GM21825 (cell line): ENCODE data around the gene CIC.
"Not testable (repeated sequence)": the region's sequence is repeated elsewhere in the genome, so short reads cannot be mapped to it uniquely, and the experiment has no call there.

Source experiments
- ATAC-seq: cut with Tn5 transposase; IDR thresholded peaks from one replicate; pipeline ENCODE4 v1.9.1; 2021; ENCODE audit warnings: mild to moderate bottlenecking, moderate library complexity; ENCODE audit not compliant: unreplicated experiment

Gene CIC

GRCh38 chr19:42254089-42254849 is 14.8 kb upstream of the CIC start:
- no peak for ATAC-seq

GRCh38 chr19:42254850-42255765 is 13.9 kb upstream of the CIC start, which contains the start of gene ERF:
Gene ERF (minus strand): TSS chr19:42255128. CDS start chr19:42254999, 129 bp downstream.
- ATAC-seq = peak; percentile 57

- ATAC-seq = no peak
These were observed 13.0 kb upstream of the CIC start for GRCh38 chr19:42255766-42256745.

- not testable (repeated sequence) for ATAC-seq
These were observed 11.2 kb upstream of the CIC start for GRCh38 chr19:42257842-42258241.

GRCh38 chr19:42261763-42262162 is 7.3 kb upstream of the CIC start:
- ATAC-seq = no peak

- ATAC-seq = not testable (repeated sequence)
These were observed 2.9 kb upstream of the CIC start for GRCh38 chr19:42266105-42266504.

GRCh38 chr19:42266928-42267603 is 2.0 kb upstream of the CIC start:
- not testable (repeated sequence) for ATAC-seq

- no peak for ATAC-seq
These were observed 1.4 kb upstream of the CIC start for GRCh38 chr19:42267644-42268141.

- peak; percentile 54 for ATAC-seq
These were observed 829 bp upstream of the CIC start for GRCh38 chr19:42268142-42268703.

GRCh38 chr19:42269478-42270345 is 660 bp downstream of the CIC start:
- no peak for ATAC-seq

GRCh38 chr19:42270346-42271044 is 1.4 kb downstream of the CIC start:
- ATAC-seq = no peak

- no peak for ATAC-seq
These were observed 2.0 kb downstream of the CIC start for GRCh38 chr19:42271045-42271419.

GRCh38 chr19:42271861-42272534 is 2.9 kb downstream of the CIC start:
- ATAC-seq = no peak

- no peak for ATAC-seq
These were observed 3.5 kb downstream of the CIC start for GRCh38 chr19:42272535-42272897.

- ATAC-seq = no peak
These were observed 3.9 kb downstream of the CIC start for GRCh38 chr19:42272989-42273406.

GRCh38 chr19:42273407-42274064 is 4.5 kb downstream of the CIC start:
- ATAC-seq = no peak

- ATAC-seq = no peak
These were observed 5.1 kb downstream of the CIC start for GRCh38 chr19:42274065-42274682.
